Astrocyte (in vitro differentiated cells and primary cell): ENCODE data around the gene CNTROB. TPM values are rescaled to one million over a fixed set of nuclear protein-coding genes. Genes with fewer than 3 reads are reported as not detected.

Experiments used
- DNase-seq: peaks from one replicate; pipeline ENCODE4 v3.0.0-alpha.2; 2010; ENCODE audit warnings: low read depth
- FAIRE-seq: peaks from 2 replicates; lab custom pipeline; 2011; peaks lifted over from hg19 to GRCh38; lab: Jason Lieb, UNC
- H2AFZ ChIP-seq: 2 replicates; pipeline ENCODE4 v1.6.0; 2012; ENCODE audit warnings: low read depth, low read length, inconsistent platforms
- H3K27ac ChIP-seq: 2 replicates; pipeline ENCODE4 v1.5.1; 2011; ENCODE audit warnings: low read depth, low read length, inconsistent platforms
- H3K27me3 ChIP-seq: 2 replicates; pipeline ENCODE4 v1.6.0; 2011; ENCODE audit warnings: low read length, inconsistent platforms; ENCODE audit not compliant: insufficient read depth
- H3K36me3 ChIP-seq: 2 replicates; pipeline ENCODE4 v1.5.1; 2011; ENCODE audit warnings: low read length, inconsistent platforms; ENCODE audit not compliant: insufficient read depth
- H3K4me1 ChIP-seq: 2 replicates; pipeline ENCODE4 v1.5.1; 2011; ENCODE audit warnings: low read length, inconsistent platforms; ENCODE audit not compliant: insufficient read depth
- H3K4me2 ChIP-seq: 2 replicates; pipeline ENCODE4 v1.6.0; 2012; ENCODE audit warnings: low read length, inconsistent platforms
- H3K4me3 ChIP-seq: 2 replicates; pipeline ENCODE4 v1.5.1; 2011; ENCODE audit warnings: low read depth, mild to moderate bottlenecking, low read length, inconsistent platforms; ENCODE audit not compliant: insufficient read depth
- H3K79me2 ChIP-seq: 2 replicates; pipeline ENCODE4 v1.6.0; 2012; ENCODE audit warnings: mild to moderate bottlenecking, low read length, inconsistent platforms; ENCODE audit not compliant: insufficient read depth
- H3K9ac ChIP-seq: 2 replicates; pipeline ENCODE4 v1.6.0; 2012; ENCODE audit warnings: mild to moderate bottlenecking, low read length, inconsistent platforms
- H3K9me3 ChIP-seq: 2 replicates; pipeline ENCODE4 v1.5.1; 2012; ENCODE audit warnings: low read depth, mild to moderate bottlenecking, low read length, inconsistent platforms; ENCODE audit not compliant: insufficient read depth
- H4K20me1 ChIP-seq: 2 replicates; pipeline ENCODE4 v1.6.0; 2012; ENCODE audit warnings: low read length, inconsistent platforms; ENCODE audit not compliant: insufficient read depth
- H3K27ac Mint-ChIP-seq: one replicate; pipeline ENCODE4 v1.8.0; 2021; ENCODE audit warnings: mild to moderate bottlenecking, mixed read lengths; ENCODE audit not compliant: unreplicated experiment
- H3K27me3 Mint-ChIP-seq: one replicate; pipeline ENCODE4 v1.8.0; 2021; ENCODE audit warnings: low read depth, mixed read lengths; ENCODE audit not compliant: unreplicated experiment
- H3K36me3 Mint-ChIP-seq: one replicate; pipeline ENCODE4 v1.8.0; 2021; ENCODE audit warnings: low read depth, mixed read lengths; ENCODE audit not compliant: unreplicated experiment
- H3K4me1 Mint-ChIP-seq: one replicate; pipeline ENCODE4 v1.8.0; 2021; ENCODE audit warnings: low read depth, mixed read lengths; ENCODE audit not compliant: unreplicated experiment
- H3K4me3 Mint-ChIP-seq: one replicate; pipeline ENCODE4 v1.8.0; 2021; ENCODE audit warnings: mild to moderate bottlenecking, moderate library complexity, mixed read lengths; ENCODE audit not compliant: unreplicated experiment
- H3K9me3 Mint-ChIP-seq: one replicate; pipeline ENCODE4 v1.8.0; 2021; ENCODE audit warnings: mild to moderate bottlenecking, mixed read lengths; ENCODE audit not compliant: unreplicated experiment
- CTCF ChIP-seq: IDR thresholded peaks from 2 replicates; pipeline ENCODE4 v1.5.1; 2011; ENCODE audit warnings: low read depth, mild to moderate bottlenecking, inconsistent platforms, low read length, moderate library complexity; ENCODE audit not compliant: insufficient read depth
- EZH2 ChIP-seq: IDR thresholded peaks from 2 replicates; pipeline ENCODE4 v1.6.1; 2012; ENCODE audit warnings: mild to moderate bottlenecking, low read length, inconsistent platforms; ENCODE audit not compliant: insufficient read depth
- total RNA-seq: library from RNA; stranded (reverse); gene quantifications from 2 replicates; pipeline ENCODE4 v1.2.1, GENCODE V29; 2021

The CNTROB gene
- total RNA-seq, 1 donor from 2014 or later, result 25.3 TPM

- TF ChIP-seq CTCF, result no peak
- no peak for TF ChIP-seq EZH2
- Histone ChIP-seq H3K4me1 (peaks cover 26% of the 10 kb centered on the region), H3K4me3 (peak overlapping the region; percentile 49), H3K27ac (peak overlapping the region; percentile 8), H3K79me2 (peaks cover 23% of the 10 kb centered on the region), H2AFZ (peak overlapping the region; percentile 8), H3K9ac (peak overlapping the region; percentile 75), H3K4me2 (peak overlapping the region; percentile 83), H3K27me3 (no peaks in the 10 kb centered on the region), H3K36me3 (peaks cover 14% of the 10 kb centered on the region), H3K9me3 (no peaks in the 10 kb centered on the region), H4K20me1 (peaks cover 12% of the 10 kb centered on the region)
- H3K4me3 Mint-ChIP-seq, result peak overlapping the region; percentile 82
- H3K27me3 Mint-ChIP-seq, result no peaks in the 10 kb centered on the region
- peak; percentile 45 for DNase-seq
- no peaks in the 10 kb centered on the region for H3K9me3 Mint-ChIP-seq
- peak overlapping the region; percentile 15 for H3K27ac Mint-ChIP-seq
- no peaks in the 10 kb centered on the region for H3K4me1 Mint-ChIP-seq
- no peaks in the 10 kb centered on the region for H3K36me3 Mint-ChIP-seq
- no peak for FAIRE-seq
These were observed 48.1 kb upstream of the CNTROB start for GRCh38 chr17:7883781-7884386.

GRCh38 chr17:7884581-7885366 lies 47.2 kb upstream of the CNTROB start:
- Mint-ChIP-seq H3K27me3 (no peaks in the 10 kb centered on the region), H3K9me3 (no peaks in the 10 kb centered on the region), H3K27ac (no peak overlapping the region), H3K36me3 (peaks cover 3% of the 10 kb centered on the region), H3K4me3 (peak overlapping the region; percentile 81), H3K4me1 (no peaks in the 10 kb centered on the region)
- FAIRE-seq (no peak), DNase-seq (no peak)
- H3K9ac ChIP-seq, result peak overlapping the region; percentile 87
- H3K79me2 ChIP-seq, result peaks cover 32% of the 10 kb centered on the region
- no peaks in the 10 kb centered on the region for H3K27me3 ChIP-seq
- no peaks in the 10 kb centered on the region for H3K9me3 ChIP-seq
- H3K27ac ChIP-seq, result peak overlapping the region; percentile 84
- peak overlapping the region; percentile 71 for H3K4me3 ChIP-seq
- H4K20me1 ChIP-seq, result peaks cover 21% of the 10 kb centered on the region
- H3K4me1 ChIP-seq, result peaks cover 35% of the 10 kb centered on the region
- peaks cover 14% of the 10 kb centered on the region for H3K36me3 ChIP-seq
- H3K4me2 ChIP-seq, result peak overlapping the region; percentile 96
- H2AFZ ChIP-seq, result no peak overlapping the region
- TF ChIP-seq EZH2 (no peak), CTCF (no peak)
